NCI-H524 treated with DMSO at 0.1 percent for 48 hours (cell line): ENCODE results near the gene STYXL2.

ENCODE experiments used
- DNase-seq: peaks from one replicate; lab custom pipeline; 2025; lab: John Stamatoyannopoulos, UW

STYXL2 gene

DNA sequence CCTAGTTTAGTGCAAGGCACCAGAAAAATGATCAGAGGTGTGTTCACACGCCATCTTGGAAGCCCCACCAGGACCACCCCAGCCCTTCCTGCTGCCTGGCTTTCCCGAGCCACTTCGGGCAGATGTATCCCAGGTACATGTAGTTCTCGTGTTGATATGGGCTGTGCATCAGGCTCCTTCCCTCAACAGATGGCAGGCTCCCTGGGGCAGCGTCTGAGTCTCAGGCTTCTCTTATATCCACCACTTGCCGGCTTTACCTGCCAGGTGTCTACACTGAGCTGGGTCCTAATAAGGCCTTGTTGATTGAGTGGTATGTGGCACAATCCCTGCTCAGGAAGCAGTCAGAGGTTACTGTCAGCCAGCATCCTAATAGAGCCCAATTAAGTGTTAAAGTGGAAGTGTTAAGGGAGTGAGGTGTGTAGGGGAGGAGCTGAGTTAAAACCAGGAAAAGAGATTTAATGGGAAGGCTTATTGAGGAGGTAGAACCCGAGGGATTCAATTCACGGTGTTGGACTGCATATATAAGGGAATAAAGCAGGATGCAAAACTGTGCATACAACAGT lies 12.2 kb upstream of the STYXL2 start:
- peak; percentile 47 for DNase-seq

DNA sequence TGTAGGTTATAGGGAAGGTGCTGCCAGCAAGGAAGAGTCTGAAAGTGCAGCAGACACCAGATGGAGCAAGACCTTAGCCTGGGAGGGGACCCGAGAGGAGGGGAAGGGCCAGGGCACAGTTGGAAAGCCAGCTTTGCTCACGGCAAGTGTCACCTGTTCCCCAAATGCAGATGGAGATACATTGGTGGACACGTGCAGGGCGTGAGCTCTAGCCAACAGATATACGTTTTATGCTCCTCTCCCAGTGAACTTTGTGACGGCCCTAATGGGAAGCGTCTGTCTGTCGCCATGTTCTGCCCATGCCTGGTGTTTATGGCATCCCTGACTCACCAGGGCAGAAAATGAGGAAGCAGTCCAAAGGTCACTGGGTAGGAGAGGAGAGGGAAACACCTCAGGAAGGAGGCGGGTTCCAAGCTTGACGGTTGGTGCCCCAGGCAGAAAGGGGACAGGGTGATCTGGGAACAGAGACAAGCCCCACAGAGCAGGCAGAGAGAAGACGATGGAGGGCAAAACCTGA lies 11.3 kb upstream of the STYXL2 start:
- peak; percentile 13 for DNase-seq

DNA sequence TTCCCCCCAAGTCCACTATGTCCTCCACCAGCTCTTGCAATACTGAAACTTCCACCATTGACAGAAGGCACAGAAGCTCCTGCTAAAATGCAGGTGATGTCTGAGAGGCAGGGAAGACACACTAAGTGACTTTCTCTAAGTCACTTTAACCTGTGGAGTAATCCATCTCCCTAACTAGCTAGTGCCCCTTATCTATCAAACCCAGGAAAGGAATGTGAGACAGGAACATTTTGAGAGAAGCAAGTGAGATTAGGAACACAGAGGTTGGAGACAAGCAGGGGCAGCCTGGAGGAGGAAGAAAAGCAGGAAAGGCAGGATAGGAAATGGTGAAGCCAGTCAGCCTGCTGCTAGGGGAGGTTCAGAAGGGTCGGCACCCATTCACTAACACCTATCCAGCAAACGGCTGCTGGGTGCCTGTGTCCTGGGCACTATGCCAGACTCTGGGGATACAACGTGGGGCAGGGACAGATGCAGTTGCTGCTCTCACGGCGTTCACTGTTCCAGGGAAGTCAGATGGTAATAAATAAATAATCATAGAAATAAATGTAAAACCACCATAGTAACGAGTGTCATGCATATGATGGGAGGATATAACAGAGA lies 10.7 kb upstream of the STYXL2 start:
- DNase-seq: peak; percentile 10

DNA sequence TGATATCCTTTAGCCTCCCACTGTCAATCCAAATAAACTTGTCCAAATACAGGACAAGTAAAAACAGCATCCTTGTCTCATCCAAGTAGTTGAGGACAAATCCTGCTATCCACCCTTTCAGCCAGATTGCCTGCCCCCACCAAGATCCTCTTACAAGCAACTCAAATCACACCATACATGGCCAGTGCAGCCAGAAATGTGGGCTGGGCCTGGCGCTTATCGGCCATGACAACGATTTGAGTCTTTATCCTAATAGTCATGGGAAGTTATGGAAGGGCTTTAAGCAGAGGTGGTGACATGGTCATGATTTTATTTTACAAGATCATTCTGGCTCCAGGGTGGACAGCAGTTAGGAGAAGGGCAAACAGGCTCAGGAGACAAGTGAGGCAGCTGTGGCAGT lies 10.0 kb upstream of the STYXL2 start:
- DNase-seq: no peak

DNA sequence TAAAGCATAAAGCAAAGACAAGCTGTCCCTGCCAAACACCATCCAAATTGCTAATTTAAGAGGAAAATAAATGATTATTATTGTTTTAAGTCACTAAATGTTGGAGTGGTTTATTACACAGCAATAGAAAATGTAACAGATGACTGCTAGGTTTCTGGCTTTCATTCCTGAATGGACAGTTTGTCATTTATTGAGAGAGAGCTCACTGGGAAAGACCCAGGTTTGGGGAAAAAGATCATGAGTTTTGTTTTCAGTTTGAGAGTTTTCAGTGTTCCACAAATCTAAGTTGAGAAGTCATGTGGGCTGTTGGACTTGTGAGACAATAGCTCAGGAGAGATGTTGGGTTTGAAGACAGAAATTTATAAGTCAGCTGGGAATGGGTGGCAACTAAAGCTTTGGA lies 9.1 kb upstream of the STYXL2 start:
- no peak for DNase-seq

DNA sequence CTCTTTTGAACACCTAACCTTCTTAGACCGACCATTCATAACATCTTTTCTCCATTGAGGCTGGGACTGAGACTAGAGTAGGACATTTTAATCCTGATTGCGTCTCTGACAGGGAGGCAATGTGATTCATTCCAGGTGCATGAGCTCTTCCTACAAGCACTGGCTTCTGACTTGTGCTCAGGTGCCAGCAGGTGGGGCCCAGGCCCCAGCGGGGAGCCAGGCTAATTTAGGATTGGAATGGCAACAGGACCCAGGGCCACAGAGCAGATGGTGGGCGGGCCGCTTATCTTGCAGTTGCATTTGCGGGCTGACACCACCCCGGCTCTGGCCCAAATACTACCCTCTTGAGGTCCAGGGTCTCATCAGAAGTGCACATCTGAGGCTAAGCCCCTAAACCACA lies 7.8 kb upstream of the STYXL2 start:
- no peak for DNase-seq

DNA sequence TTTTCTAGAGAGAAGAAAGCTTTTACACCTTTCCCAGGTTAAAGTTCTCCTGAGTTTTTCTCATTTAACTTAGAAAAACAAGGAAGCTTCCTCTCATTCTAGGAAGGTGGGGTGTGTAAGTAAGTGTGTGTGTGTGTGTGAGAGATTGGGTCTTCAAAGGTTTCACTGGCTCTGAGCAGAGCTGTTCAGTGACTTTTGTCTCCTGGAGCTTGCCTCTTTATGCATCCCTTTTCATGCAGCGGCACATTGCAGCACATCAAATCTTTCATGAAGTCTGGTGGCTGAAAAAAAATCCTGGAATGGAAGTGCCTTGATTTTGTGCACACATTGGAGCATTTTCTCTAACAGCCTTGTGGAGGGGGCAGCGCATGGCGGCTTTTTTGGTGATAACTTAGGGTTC lies 7.1 kb upstream of the STYXL2 start:
- no peak for DNase-seq

DNA sequence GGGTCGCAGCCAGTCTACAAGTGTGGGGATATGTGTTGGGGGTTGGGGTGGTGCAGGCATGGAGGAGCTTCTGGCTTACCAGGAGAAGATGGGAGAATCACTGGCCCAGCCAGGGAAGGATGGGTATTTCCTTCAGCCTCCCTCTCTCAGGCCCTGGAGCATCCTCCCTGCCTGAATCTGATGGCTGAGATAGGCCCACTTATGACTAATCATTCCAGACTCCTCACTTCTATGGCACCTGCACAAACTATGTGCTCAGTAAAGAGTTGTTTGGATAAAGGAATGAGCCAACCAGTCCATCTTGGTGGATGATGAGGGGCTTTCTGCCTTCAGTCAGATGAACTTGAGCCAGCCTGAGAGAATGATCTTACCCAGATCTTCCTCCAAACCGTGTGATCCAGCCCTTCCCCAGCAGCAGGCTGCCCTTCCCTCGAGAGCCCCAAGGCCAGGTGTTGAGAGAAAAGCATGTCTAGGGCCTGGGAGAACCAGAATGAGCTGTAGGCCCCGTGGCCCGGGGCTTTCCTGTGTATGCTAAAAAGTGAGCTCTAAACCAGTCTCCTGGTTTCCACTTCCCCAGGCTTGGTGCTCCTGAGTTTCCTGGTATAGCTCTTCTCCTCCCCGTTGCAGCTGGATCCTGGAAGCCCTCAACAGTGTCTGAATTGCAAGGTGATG lies 5.0 kb upstream of the STYXL2 start:
- no peak for DNase-seq

DNA sequence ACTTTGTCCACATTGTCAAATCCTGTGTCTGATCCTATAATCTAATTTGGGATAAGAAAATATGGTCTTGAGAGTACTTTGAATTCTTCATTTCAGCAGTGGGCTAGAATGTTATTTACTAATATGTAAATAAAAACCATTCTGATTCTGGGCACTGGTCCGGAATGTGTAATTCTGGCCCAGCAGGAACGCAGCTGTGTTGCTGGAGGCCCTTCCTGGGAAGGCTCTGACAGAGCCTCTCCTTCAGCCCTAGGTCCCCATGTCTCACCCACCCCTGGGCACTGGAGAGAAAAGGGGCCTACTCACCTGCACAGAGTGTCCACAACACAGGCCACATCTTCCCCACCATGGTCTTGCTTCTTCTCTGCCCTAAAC lies 3.9 kb upstream of the STYXL2 start:
- DNase-seq: no peak

DNA sequence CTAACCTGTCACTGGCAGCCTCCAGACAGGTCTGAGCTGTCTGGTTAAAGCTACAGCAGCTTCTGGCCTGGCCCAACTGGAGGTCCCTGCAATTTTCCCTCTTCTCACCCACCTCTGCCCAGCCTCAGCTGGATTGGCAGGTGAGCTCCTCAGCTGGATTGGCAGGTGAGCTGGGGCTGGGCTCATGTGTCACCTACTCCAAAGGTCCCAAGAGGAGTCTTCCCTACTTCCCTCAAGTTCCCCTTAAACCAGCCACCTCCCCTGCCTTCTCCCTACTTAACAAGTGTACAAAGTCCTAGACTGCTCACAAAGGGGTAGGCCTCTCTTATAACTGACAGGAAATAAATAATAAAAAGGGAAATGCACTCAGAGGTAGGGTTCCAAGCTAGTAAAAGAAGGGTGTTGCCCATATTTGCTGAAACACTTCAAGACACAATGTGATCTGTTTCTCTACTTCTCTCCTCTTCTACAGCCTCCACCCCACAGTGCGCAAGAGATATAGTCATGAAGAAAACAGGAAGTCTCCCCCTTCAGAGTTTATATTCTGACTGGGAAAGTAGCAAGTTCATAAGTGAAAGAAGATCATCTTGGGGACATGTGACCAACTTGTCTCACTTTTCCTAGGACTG lies 3.4 kb upstream of the STYXL2 start, which contains the start of gene GPA33:
GPA33 (minus strand) TSS at position 64 of the 629 bp plus-strand sequence. CDS start 90 bp downstream, outside the sequence.
- no peak for DNase-seq

DNA sequence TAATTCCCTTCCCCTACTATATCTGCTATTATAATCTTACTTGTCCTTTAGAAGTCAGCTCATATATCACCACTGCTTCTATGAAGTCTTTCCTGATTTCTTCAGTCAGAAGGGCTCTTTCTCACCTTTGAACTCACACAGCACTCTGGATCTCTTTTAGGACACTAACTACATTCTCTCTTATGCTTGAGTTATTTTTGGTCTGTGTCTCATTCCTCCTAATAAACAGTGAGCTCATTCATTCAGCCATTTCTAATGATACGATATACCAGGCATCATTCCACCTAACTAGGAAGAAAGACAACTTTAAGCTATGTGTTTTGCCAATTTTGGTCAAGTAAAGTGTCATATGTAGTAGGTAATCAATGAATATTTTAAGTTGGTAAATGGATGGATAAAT lies 1.2 kb upstream of the STYXL2 start:
- DNase-seq: no peak

DNA sequence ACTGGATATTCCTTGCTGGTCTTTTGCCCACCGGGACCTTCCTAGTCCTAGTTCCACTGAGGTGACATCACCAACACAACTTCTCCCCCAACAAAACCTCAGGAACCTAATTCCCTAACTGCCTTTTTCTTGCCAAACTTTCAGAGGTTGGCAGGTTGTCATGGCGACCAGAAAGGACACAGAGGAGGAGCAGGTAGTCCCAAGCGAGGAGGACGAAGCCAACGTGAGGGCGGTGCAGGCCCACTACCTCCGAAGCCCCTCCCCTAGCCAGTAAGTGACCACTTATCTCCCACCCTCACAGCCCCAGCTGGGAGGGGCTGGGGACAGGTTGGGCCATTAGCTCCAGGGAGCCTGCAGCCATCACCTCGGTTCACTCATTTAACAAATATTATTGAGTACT lies 815 bp downstream of the STYXL2 start:
- DNase-seq: no peak

DNA sequence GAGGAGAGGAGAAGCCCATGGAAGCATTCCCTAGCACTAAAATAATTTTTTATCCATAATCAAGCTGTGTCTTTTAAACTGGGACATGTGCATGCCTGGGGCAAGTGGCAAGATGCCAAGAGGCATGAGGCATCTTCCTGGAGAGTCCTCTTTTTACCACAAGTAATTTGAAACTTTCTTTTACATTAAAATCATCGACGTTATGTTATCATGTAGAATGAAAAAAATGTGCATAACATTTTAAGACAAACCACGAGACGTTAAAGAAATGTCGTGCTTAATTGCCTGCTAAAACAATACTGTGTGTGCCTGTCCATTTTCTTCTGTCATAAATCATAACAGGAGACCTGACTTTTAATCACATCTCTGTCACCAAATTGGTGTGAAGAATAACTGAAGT lies 1.5 kb downstream of the STYXL2 start:
- no peak for DNase-seq

DNA sequence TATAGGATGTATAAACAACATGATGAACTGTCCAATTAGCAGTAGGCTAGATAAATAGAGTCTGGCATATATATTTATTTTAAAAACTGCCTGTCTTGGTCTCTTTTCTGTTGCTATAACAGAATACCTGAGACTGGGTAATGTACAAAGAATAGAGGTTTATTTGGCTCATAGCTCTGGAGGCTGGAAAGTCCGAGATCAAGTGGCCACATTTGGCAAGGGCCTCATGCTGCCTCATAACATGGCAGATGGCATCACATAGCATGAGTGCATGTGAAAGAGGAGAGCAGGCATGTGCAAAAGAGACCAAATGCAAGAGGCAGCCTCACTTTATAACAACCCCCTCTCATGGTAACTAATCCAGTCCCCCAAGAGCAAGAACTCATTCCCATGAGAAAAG lies 6.0 kb downstream of the STYXL2 start:
- DNase-seq: peak; percentile 7

DNA sequence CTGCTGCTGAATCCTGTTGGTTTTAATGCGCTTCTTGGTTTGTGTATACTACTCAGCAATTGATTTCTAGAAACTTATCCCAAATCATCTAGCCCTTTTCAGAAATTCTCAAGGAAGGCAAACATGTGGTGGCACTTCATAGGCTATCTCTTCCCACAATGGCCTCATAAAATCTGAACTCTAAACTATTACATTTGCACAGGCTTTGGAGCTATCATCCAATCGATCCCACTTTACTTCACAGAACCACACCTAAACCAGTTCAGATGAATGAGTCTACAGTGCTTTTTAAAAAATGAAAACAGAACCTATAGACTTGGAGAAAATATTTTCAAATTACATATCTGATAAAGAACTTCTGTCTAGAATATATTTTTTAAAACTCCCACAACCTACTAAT lies 6.9 kb downstream of the STYXL2 start:
- no peak for DNase-seq

DNA sequence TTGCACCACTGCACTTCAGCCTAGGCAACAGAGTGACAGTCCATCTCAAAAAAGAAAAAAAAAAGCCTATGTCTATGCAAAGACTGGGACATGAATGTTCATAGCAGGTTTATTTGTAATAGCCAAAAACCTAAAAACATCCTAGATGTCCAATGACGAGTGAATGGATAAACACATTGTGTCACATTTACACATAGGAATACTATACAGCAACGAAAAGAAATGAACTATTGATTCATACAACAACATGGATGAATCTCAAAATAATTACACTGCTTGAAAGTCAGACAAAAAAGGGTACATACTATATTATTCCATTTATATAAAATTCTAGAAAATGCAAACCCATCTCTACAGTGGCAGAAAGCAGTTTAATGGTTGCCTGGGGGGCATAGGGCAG lies 7.9 kb downstream of the STYXL2 start:
- DNase-seq: no peak

DNA sequence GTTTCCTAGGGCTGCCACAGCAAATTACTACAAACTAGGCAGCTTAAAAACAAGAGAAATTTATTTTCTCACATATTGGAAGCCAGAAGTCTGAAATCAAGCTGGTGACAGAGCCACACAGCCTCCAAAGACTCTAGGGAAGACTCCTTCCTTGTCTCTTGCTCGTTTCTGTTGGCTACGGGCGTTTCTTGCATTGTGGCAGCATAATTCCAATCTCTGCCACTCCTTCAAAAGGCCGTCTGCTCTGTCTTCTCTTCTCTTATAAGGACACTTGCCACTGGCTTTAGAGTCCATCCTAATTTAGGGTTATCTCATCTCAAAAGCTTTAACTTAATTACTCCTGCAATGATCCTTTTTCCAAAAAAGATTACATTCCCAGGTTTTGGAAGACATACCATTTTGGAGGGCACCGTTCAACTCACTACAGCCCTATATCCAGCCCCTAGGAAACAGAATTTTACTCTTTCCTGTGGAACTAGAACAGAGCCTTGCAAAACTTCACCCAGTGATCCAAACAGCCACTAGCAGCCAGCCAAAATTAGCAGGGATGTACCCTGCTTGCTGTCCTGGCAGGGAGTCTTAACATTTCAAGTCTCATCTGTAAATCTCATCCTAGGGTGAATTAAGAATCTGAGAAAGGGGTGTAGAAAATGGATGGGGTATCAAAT lies 9.2 kb downstream of the STYXL2 start:
- DNase-seq: no peak

DNA sequence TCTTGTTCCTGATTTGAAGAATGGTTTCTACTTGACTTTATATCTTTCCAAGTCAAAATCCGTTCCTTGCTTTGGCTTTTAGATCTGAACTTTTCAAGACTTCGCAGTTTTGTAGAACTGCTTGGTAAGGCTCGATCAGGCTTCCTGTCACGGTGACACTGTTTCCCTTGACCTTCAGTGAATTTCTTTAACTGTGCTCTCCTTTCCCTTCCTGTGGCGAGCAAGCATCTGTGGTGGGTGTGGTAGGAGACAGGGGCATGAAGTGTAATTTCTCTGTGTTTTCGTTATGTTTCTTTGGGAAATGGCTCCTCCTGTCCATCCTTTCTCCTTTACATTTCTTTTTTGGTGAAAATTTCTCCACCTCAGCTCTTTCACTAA lies 10.4 kb downstream of the STYXL2 start:
- no peak for DNase-seq

DNA sequence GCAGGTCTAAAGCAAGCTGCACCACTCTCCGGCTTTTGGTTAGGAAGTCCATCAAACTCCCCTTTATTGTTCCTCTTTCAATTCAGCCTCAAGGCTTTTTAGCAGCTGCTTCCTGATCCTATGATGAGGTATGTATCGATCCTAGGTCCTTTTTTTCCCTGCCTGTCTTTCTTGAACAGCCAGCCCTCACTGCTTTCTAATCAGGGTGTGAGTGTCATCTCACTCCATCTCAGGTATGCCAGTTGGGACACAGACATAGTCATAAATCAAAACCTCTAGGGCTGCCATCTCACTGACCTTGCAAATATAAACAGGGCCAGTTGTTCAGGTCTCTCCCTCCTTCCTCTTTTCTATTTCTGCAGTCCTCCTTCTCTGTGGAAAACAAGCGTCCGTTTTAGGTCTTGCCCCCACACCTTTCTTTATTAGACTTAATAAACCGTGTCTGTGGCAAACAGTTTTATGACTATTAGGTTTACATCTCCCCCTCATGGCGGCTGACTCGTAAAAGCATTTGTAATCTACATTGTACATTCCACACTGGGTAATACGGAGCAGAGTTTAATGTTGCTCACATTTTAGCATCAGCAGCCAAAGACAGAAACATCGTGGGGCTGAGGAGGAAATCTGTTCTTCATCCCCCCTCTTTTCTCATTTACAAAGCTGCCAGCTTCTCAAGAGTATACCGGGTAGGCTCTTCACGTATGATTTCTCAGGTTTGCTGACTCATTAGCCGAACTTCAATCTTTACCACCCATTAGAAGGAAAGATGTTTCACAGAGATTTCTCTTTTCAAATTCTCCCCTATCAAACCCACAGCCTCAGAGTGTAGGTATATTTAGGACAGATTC lies 11.6 kb downstream of the STYXL2 start:
- no peak for DNase-seq

DNA sequence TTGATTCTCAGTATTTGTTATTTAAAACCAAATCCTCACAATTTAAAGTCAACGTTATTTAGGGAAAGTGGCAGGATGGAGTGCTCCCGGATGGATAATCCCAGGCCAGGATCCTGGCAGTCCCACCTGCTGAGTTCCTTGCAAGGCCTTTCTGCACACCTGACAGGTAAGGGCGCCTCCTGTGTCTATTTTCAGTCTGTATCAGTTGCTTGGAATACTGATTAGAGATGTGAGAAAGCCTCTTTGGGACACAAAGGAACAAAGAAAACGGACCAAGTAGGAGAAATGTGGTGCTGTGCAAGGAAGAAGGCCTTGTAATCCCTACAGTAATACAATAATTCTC lies 12.2 kb downstream of the STYXL2 start:
- no peak for DNase-seq

DNA sequence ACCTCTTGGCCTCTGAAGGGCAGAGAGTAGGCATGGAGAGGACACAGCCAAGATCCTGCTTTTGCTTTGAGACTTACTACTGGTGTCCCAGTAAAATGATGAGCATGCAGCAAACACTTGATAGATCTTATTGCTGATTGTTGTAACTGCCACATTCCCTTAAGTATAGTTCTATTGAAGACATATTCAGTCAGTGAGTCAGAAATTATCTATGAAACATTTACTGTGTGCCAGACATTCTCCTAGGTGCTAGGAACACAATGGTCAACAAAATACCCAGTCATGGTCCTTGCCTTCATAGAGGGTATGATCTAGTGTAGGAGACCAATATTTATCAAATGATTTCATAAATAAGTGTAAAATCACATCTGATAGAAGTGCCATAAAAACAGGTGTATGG lies 13.6 kb downstream of the STYXL2 start:
- no peak for DNase-seq

DNA sequence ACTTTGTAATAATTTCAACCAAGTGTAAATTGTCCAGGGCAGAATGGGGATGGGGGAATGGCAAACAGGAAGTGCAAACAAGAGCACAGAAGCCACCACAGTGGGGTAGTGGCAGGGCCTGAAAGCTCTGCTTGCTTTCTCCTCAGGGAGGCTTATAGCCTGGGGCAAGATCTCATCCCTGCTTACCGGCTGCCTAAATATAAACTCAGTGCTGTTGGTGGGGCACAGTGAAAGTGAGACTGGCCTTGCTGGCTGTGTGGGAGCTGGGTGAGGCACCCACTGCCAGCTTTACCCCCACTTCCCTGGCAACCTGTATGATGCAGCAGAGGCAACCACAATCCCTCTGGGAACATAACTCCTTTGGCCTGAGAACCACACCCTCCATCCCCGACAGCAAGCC lies 15.2 kb downstream of the STYXL2 start:
- DNase-seq: no peak
